Prostate gland (tissue), 2 donors: ENCODE results near the gene LRRC74A.
A peak's percentile ranks its signal among the peaks of the same experiment; 100 is the strongest.

ENCODE experiments used
- POLR2A ChIP-seq: fragments of 450-650 bp; IDR thresholded peaks from one replicate; pipeline ENCODE4 v1.6.1; 2016; ENCODE audit warnings: antibody characterized with exemption, mild to moderate bottlenecking
- TF ChIP-seq, protein P1 (sequence below), 4 experiments: fragments of 200-600 bp in 2 of 4; fragments of 450-650 bp in 2 of 4; sonication (generic) in 2 of 4; IDR thresholded peaks; 1 replicate in 3 of 4; 2 replicates in 1 of 4; pipeline ENCODE4 v1.5.1; 2016 to 2019; ENCODE audit warnings: antibody characterized with exemption in 4 of 4, mild to moderate bottlenecking in 2 of 4, moderate library complexity in 2 of 4

DNA sequence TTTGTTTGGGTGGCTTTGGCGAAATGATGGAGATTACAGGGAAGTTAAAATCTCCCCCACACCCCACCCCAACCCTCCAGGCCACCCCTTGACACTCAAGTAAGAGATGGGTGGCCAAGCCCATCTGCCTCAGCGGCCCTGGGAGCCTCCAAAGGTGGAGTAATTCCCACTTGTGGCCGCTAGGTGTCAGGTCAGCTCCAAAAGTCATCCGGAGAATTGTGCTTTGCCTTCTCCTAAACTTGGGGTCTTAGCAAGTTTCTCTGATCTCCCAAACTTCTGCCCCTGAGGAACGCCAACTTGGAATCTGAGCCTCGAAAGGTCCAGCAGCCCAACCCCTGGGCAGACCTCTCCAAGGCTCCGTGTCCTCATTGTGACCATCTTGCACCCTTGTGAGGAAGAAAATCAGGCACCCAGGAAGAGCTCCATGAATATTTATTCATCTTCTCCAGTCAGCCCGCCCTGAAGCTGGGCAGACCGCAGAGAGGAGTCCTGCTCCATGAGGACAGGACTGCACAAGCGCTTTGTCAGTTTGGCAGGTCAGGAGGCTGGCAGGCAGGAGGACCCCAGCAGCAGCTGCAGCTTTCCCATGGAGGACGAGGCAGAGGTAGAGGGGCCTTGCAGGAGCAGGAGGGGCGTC, 46.7 kb downstream of the LRRC74A start:
- TF ChIP-seq, protein P1, sequence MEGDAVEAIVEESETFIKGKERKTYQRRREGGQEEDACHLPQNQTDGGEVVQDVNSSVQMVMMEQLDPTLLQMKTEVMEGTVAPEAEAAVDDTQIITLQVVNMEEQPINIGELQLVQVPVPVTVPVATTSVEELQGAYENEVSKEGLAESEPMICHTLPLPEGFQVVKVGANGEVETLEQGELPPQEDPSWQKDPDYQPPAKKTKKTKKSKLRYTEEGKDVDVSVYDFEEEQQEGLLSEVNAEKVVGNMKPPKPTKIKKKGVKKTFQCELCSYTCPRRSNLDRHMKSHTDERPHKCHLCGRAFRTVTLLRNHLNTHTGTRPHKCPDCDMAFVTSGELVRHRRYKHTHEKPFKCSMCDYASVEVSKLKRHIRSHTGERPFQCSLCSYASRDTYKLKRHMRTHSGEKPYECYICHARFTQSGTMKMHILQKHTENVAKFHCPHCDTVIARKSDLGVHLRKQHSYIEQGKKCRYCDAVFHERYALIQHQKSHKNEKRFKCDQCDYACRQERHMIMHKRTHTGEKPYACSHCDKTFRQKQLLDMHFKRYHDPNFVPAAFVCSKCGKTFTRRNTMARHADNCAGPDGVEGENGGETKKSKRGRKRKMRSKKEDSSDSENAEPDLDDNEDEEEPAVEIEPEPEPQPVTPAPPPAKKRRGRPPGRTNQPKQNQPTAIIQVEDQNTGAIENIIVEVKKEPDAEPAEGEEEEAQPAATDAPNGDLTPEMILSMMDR (IDR thresholded peaks at IDR 0.05): peak; percentile 62 to 92 (median 80)
- no peak for TF ChIP-seq POLR2A
